HuH-7.5 (cell line): ENCODE results near the gene ZNF317.

Experiments used
- DNase-seq: peaks from one replicate; pipeline ENCODE4 v3.0.0; 2011; ENCODE audit warnings: low spot score

Gene ZNF317

GRCh38 chr19:9140159-9140874 lies at the start of gene ZNF317:
Gene ZNF317 (plus strand): TSS chr19:9140397. CDS start chr19:9156017, 15,620 bp downstream.
- peak; percentile 70 for DNase-seq

DNA sequence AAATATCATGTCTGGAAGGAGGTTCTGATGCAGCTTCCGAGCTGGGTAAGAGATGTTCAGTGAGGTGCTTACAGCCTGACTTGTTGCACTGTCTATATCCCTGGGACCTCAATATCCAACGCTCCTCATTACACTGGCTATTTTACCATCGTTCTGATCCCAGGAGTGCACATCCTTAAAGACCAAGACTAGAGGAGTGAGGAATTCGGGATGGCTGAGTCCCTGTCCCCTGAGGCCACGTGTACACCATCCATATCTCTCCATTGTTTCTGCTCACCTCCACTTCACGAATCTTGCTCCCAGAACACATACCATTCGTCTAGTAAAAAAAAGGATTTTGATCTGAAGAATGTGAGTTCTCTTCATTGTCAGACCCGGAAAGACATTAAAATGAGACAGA lies 32.8 kb upstream of the ZNF317 start, which contains the start of gene OR7G2:
TSS of gene OR7G2 (minus strand) at position 101 of the 400 bp plus-strand sequence. CDS start 4,232 bp downstream, outside the sequence.
- DNase-seq: no peak

GRCh38 chr19:9109959-9110358 lies 30.2 kb upstream of the ZNF317 start:
- DNase-seq: no peak

DNA sequence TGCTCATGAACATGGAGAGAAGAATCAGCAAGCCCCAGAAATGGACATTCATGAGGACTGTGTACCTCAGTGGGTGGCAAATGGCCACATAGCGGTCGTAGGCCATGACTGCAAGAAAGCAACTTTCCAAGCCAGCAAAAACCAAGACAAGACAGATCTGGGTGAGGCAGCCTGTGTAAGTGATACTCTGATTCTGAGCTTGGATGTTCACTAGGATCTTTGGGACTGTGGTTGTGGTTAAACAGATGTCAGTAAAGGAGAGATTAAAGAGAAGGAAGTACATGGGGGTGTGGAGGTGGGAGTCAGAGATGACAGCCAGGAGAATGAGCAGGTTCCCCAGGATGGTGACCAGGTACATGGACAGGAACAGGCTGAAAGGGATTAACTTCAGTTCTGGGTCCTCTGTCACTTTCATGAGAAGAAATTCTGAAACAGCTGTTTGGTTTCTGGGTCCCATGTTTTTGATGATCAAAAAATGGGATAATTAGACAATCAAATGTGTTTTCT lies 24.8 kb upstream of the ZNF317 start, which contains the start of gene OR7G1:
TSS of gene OR7G1 (minus strand) at position 457 of the 507 bp plus-strand sequence. CDS start at position 457, 0 bp downstream.
- DNase-seq: no peak

DNA sequence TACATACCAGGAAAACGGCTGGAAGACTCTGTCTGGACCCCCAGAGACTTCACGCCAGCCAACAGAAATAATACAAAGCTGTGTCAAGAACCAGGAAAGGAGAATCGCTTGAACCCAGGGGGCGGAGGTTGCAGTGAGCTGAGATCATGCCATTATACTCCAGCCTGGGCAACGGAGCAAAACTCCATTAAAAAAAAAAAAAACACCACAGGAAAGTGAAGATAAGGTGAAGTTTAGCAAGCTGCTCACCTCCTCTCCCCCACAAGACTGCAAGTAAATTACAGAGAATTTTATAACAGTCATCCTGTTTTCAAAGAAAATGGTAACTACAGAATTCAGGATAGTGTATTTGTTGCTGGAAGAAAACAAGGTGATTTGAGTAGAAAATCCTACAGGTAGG lies 23.6 kb upstream of the ZNF317 start:
- DNase-seq: no peak

- no peak for DNase-seq
Measured at GRCh38 chr19:9126900-9127405, 13.2 kb upstream of the ZNF317 start, which contains the start of gene OR7G3. Gene OR7G3 (minus strand): TSS chr19:9126950. CDS start chr19:9126950, 0 bp downstream.

GRCh38 chr19:9128171-9128570 lies 12.0 kb upstream of the ZNF317 start:
- DNase-seq: no peak

DNA sequence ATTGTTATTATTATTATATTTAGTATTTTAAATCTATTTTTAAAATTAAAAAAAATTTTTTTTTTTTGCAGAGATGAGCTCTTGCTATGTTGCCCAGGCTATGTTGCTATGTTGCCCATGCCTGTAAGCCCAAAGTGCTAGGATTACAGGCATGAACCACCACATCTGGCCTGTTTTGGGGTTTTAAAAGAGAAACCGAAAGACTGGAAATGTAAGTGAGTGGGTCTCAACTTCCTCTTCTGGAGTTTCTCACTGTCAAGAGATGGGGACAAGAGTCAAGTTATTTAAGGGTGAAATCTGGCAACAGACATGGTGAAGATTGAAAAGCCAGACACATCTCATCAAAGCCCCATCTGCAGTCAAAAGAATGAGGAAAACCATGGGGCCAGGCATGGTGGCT lies 9.2 kb upstream of the ZNF317 start:
- no peak for DNase-seq

DNA sequence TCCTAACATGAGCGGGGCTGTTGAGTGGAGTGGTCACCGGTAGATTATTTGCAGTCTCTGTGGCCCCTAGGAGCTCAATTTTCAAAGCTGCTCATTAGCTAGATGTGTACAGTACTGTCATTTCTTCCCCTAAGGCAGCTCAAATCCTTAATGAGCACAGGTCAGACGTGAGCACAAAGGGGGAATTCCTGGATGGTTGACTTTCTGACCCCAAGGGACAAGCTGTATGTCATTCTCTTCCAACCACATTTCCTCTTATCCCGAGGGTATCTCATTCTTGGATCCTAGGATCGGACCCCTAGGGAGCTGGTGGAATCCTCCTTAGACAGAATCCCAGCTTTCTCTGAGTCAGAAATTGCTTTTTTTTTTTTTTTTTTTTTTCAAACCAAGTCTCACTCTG lies 7.8 kb upstream of the ZNF317 start:
- no peak for DNase-seq

DNA sequence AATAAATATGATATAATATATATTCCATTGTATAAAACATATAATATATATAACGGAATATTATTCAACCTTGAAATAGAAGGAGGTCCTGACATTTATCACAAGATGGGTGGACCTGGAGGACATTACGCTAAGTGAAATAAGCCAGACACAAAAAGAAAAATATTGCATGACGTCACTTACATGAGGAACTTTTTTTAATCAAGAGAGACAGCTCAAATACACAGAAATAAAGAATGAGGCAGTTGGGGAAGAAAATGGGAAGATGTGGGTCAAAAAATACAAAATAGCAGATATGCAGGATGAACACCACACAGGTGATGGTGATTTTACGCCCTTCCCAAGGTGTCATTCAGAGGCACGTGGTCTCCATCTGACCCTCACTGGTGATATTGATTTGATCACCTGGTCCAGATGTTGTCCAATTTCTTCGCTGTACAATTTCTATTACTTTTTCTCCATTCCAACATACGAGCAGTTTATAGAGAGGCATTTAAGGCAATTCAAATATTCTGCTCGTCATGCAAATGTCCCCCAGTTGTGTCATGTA lies 513 bp upstream of the ZNF317 start:
- DNase-seq: no peak

DNA sequence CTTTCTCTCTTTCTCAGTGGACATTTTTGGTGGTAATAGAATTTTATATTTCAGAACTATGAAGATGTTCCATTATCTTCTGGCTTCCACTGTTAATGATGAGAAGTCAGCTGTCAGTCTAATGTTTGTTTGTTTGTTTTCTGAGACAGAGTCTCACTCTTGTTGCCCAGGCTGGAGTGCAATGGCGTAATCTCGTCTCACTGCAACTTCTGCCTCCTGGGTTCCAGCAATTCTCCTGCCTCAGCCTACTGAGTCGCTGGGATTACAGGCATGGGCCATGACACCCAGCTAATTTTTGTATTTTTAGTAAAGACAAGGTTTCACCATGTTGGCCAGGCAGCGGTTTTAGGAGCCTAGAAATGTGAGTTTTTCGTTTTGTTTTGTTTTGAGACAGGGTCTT lies 4.7 kb downstream of the ZNF317 start:
- no peak for DNase-seq

DNA sequence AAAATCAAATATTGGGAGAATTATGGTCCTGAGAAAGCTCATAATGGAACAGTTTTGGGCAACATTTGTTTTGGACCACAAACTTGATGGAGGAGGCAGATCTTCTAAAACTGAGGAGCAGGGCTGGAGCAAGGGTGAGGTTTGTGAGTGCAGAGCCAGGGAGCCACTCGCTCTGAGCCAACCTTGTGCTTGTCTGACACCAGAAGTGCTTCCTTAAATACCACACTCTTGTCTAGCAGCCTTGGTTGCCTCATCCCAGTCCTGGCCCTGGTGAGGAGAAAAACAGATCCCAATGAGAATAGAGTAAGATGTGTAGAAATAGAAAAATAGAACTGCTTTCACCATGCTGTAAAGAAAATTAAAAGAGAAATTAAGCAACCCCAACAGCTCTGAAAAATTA lies 6.7 kb downstream of the ZNF317 start:
- DNase-seq: no peak

GRCh38 chr19:9148697-9149096 lies 8.5 kb downstream of the ZNF317 start:
- no peak for DNase-seq

- no peak for DNase-seq
Measured at GRCh38 chr19:9149997-9150396, 9.8 kb downstream of the ZNF317 start.

DNA sequence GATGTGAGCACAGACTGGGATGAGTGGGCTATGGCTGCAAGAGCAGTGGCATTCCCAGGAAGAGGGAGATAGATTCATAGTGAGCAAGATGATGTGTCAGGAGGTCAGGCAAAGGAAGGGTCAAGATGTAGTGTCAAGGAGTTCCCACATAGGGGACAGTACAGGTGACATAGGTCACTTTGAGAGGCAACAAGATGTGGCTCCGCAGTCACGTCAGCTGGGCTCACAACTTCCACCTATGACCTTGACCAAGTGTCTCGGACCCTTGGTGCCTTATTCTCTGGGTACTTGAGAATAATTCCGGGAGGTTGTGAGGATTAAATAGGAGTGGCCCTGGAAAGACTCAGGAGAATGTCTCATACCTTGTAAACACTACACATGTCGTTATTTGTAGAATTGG lies 10.5 kb downstream of the ZNF317 start:
- no peak for DNase-seq

GRCh38 chr19:9151367-9151766 lies 11.2 kb downstream of the ZNF317 start:
- DNase-seq: no peak

GRCh38 chr19:9155591-9155990 lies 15.4 kb downstream of the ZNF317 start:
- DNase-seq: no peak

- no peak for DNase-seq
Measured at GRCh38 chr19:9156304-9156703, 16.1 kb downstream of the ZNF317 start.

GRCh38 chr19:9159891-9160290 lies 19.7 kb downstream of the ZNF317 start:
- DNase-seq: no peak

DNA sequence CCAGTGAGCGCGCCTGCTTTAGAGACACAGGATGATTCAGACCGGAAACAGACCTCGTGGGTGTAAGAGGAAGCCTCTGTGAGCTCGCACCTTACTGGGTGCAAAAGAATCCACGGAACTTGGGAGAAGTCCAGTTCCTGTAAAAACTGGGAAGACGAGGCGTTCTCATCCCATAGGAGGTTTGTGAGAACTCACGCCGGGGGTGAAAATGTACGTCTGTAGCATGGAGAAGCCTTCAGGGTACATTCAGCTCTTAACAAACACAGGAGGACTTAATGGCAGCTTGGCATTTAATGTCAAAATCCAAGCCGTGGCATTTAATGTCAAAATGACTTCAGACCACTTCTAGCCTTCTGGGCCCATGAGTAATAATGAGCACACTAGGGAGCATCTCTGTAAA lies 21.2 kb downstream of the ZNF317 start:
- DNase-seq: no peak

- no peak for DNase-seq
Measured at GRCh38 chr19:9165261-9165660, 25.1 kb downstream of the ZNF317 start.

DNA sequence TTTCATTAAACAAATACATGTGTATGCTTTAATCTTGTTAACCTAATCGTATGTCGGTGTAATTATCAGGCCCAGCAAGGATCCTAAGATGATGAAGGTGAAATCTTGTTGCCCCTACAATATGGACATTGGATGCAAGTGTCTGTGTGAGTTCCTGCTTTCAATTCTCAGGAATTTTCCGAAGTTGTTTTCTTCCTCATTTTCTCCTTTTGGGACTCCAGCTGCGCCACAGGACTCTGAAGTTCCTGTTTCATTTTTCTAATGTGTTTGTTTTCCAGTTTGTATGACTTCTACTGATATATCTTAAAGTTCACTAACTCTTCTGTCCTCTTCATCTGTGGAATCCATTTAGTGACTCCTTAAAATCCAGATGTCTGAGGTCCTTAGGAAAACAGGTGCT lies 26.6 kb downstream of the ZNF317 start:
- DNase-seq: no peak

GRCh38 chr19:9171393-9171991 lies 31.3 kb downstream of the ZNF317 start:
- no peak for DNase-seq
